Measurements from ENCODE around the gene RNF111. TPM values are rescaled to one million over a fixed set of nuclear protein-coding genes. Genes with fewer than 3 reads are reported as not detected.

RNF111 gene
- polyA plus RNA-seq, 6 donors from 2014 or later, result 17.0 to 28.5 (median 25.4) TPM

DNA sequence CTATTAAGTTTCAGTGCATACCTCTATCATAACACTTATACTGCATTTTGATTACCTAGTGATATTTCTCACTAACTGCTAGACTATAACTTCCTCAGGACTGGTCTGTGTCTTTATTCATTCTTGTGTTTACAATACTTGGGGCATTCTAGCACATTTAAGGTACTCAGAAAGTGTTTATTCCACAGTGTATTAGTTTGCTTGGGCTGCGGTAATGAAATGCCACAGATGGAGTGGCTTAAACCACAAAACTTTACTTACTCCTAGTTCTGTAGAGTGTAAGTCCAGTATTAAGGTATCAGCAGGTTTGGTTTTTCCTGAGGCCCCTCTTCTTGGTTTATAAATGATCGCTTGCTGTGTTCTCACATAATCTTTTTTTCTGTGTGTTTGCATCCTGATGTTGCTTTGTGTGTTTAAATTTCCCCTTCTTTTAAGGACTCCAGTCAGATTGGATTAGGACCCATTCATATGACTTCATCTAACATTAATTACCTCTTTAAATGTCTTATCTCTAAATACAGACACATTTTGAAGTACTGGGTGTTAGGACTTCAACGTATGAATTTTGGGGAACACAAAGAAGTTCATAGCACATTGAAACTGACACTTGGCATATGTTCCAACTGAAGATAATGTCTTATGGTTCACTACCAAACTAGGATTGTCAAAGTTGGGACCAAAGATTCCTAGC, 23.9 kb downstream of the RNF111 start:
- Mint-ChIP-seq H3K9me3 (no peaks in the 10 kb centered on the region), H3K4me3 (no peak overlapping the region), H3K27me3 (no peaks in the 10 kb centered on the region), H3K27ac (peak overlapping the region in 2 of 6 donors; percentile 27 to 45), H3K36me3 (peaks cover 0 to 7% of the 10 kb centered on the region in 2 donors), H3K4me1 (peaks cover 9 to 32% (median 25%) of the 10 kb centered on the region in 3 donors)
- ATAC-seq (ENCODE audit: low read depth in 2 of 2) (no peak), DNase-seq (no peak)

DNA sequence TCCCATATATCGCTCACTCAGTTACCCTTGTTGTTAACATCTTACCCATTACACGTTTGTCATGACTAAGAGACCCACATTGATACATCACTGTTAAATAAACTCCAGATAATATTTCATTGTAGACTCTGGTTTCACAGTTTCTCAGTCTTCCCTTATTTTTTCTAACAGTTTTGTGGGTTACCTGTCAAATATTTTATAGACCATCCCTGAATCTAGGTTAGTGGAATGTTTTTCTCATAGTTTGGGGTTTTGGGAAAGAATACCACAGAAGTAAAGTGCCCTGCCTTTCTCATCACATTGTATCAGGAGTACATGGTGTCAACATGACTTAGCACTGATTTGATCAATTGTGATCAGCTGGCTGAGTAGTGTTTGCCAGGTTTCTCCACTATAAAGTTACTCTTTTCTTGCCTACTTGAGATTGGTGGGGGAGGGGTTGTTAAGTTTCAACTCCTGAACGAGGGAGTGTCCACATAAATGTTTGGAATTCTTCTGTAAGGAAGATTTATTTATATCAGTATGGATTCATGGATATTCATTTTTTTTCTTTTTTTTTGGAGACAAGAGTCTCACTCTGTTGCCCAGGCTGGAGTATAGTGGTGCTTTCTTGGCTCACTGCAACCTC, 25.9 kb downstream of the RNF111 start:
- Mint-ChIP-seq H3K36me3 (no peaks in the 10 kb centered on the region), H3K27me3 (no peaks in the 10 kb centered on the region), H3K9me3 (no peaks in the 10 kb centered on the region), H3K27ac (peak overlapping the region in 2 of 6 donors; percentile 30 to 53), H3K4me3 (no peak overlapping the region), H3K4me1 (peaks cover 14 to 35% (median 25%) of the 10 kb centered on the region in 3 donors)
- no peak for ATAC-seq (ENCODE audit: low read depth in 2 of 2)
- DNase-seq, result no peak

DNA sequence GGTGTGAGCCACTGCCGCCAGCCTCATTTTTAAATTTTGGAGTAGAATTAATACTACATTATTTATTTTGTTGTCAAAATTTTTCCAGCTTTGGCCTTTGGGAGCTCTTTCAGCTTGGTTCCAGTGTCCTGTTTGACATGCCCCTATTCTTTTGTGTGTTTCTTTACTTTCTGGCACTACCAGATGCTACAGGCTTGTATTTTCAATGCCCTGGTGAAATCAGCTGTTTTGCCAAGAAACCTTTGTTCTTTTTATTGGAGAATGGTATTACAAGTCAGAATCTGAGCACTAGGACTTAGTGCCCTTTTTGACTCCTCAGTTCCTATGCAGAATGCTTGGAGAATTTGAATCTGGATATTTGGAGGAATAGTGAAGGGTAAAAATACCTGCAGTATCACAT, 26.6 kb downstream of the RNF111 start:
- Mint-ChIP-seq H3K27ac (peak overlapping the region in 1 of 6 donors; percentile 29), H3K9me3 (no peaks in the 10 kb centered on the region), H3K27me3 (no peaks in the 10 kb centered on the region), H3K4me1 (peaks cover 14 to 39% (median 25%) of the 10 kb centered on the region in 3 donors), H3K36me3 (no peaks in the 10 kb centered on the region), H3K4me3 (no peak overlapping the region)
- DNase-seq (no peak), ATAC-seq (ENCODE audit: low read depth in 2 of 2) (no peak)

DNA sequence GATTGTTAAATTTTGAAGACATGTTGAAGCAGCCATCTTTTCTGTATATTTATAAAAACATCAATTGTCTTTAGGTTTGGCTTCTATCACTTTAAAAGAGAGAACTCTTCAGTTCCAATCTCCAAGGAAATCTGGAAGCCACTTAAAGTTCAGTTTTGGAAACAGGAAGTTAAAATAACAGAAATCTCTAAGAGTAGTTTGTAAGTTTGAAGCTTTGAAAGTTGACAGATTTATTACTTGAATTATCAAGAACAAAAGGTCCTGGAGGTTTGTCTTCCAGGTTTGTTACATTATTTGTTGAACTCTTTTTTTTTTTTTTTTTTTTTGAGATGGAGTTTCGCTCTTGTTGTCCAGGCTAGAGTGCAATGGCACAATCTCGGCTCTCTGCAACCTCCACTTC, 30.0 kb downstream of the RNF111 start:
- Mint-ChIP-seq H3K4me1 (peaks cover 17 to 48% (median 24%) of the 10 kb centered on the region in 3 donors), H3K36me3 (no peaks in the 10 kb centered on the region), H3K27me3 (no peaks in the 10 kb centered on the region), H3K9me3 (no peaks in the 10 kb centered on the region), H3K27ac (peak overlapping the region in 3 of 6 donors; percentile 10 to 24 (median 19)), H3K4me3 (no peak overlapping the region)
- DNase-seq, result no peak
- ATAC-seq (ENCODE audit: low read depth in 2 of 2), result no peak

DNA sequence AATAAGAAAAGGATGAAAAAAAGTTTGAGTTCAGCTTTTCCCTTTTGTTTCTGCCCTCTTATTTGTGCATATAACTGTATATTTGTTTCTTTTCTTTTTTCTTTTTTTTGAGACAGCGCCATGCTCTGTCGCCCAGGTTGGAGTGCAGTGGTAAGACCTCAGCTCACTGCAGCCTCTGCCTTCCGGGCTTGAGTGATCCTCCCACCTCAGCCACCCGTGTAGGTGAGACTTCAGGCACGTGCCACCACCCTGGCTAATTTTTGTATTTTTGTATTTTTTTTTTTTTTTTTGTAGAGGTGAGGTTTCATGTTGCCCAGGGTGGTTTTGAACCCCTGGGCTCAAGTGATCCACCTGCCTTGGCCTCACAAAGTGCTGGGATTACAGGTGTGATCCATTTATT, 31.4 kb downstream of the RNF111 start:
- Mint-ChIP-seq H3K27ac (no peak overlapping the region), H3K4me3 (no peak overlapping the region), H3K4me1 (peaks cover 23 to 44% (median 31%) of the 10 kb centered on the region in 3 donors), H3K9me3 (no peaks in the 10 kb centered on the region), H3K27me3 (no peaks in the 10 kb centered on the region), H3K36me3 (no peaks in the 10 kb centered on the region)
- DNase-seq, result no peak
- peak; percentile 47 to 61 for ATAC-seq (ENCODE audit: low read depth in 2 of 2)

DNA sequence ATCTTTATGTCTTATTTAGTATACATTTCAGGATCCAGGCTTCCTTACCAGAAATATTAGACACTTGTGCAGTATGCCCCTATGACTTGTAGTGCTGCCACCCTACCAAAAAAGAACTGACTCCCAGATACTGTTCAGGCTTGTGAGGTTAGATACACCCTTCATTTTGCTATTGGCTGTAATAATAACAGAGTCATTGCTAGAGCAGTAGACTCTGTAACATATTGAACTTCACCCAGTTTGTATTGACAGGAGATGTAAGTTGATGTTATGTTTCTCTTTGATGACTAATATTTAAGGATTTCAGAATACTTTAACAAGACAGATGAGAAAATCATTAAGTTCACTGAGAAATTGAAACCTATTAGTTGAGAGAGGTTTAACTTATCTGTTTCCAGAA, 32.9 kb downstream of the RNF111 start:
- H3K36me3 Mint-ChIP-seq, result no peaks in the 10 kb centered on the region
- DNase-seq, result no peak
- H3K4me1 Mint-ChIP-seq, result peaks cover 27 to 33% (median 30%) of the 10 kb centered on the region in 3 donors
- H3K27me3 Mint-ChIP-seq, result no peaks in the 10 kb centered on the region
- no peaks in the 10 kb centered on the region for H3K9me3 Mint-ChIP-seq
- ATAC-seq (ENCODE audit: low read depth in 2 of 2), result no peak
- no peak overlapping the region for H3K27ac Mint-ChIP-seq
- H3K4me3 Mint-ChIP-seq, result no peak overlapping the region

DNA sequence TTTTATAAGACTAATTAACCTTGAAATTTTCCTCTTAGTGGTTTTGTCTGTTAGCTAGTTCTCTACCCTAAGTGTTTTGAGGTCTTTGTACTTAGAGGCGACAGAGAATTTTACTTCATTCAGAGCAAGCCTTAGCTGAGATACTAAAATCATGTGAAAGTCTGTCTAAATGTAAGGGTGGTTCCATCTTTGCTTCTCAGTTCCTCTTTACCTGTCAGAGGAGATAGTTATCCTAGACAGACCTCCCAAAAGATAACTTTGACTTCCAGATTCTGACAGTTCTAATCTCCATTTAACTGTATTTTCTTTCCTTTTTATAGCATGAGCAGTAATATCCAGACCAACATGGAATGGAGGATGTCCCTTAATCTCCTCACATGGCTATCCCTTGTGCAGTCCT, 34.7 kb downstream of the RNF111 start:
- DNase-seq, result no peak
- no peaks in the 10 kb centered on the region for H3K9me3 Mint-ChIP-seq
- peak overlapping the region in 4 of 6 donors; percentile 11 to 69 (median 28) for H3K27ac Mint-ChIP-seq
- H3K4me1 Mint-ChIP-seq, result peaks cover 23 to 25% (median 23%) of the 10 kb centered on the region in 3 donors
- no peak overlapping the region for H3K4me3 Mint-ChIP-seq
- no peak for ATAC-seq (ENCODE audit: low read depth in 2 of 2)
- no peaks in the 10 kb centered on the region for H3K27me3 Mint-ChIP-seq
- no peaks in the 10 kb centered on the region for H3K36me3 Mint-ChIP-seq

DNA sequence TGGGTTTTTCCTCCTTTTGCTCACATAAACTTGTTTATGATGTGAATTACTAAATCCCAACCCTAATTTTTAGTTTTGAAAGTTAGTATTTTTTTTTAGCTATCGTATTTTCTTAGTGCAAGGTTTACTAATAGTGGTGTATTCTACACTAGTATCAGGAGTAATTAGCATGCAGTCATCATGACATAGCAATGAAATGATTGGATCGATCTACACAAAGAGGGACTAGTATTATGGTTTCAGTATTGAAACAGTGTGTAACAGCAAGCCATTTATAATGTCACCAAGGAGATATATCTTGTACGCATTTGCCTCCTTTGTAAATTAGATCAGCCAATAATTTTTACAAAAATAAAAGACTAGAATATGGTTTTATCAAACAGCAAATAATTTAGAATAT, 38.7 kb downstream of the RNF111 start:
- Mint-ChIP-seq H3K4me1 (peaks cover 24 to 31% (median 29%) of the 10 kb centered on the region in 3 donors), H3K4me3 (no peak overlapping the region)

DNA sequence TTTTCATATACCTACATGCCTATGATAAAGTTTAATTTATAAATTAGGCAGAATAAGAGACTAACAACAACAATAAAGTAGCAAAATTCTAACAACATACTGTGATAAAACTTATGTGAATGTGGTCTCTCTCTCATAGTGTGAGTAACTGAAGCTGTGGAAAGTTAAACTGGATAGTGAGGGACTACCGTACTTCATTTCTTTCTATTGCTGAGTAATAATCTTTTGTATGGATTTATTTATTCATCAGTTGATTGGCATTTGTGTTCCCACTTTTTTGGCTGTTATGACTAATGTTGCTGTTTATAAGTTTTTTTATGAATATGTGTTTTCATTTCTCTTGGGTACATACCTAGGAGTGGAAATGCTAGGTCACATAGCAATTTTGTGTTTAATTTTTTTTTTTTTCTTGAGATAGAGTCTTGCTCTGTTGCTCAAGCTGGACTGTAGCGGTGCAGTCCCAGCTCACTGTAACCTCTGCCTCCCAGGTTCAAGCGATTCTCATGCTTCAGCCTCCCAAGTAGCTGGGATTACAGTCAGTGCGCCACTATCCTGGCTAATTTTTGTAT, 41.0 kb downstream of the RNF111 start:
- Mint-ChIP-seq H3K4me3 (no peak overlapping the region), H3K27me3 (no peaks in the 10 kb centered on the region), H3K4me1 (peaks cover 25 to 37% (median 31%) of the 10 kb centered on the region in 3 donors), H3K27ac (no peak overlapping the region), H3K36me3 (peaks cover 4 to 19% of the 10 kb centered on the region in 2 donors), H3K9me3 (no peaks in the 10 kb centered on the region)
- DNase-seq (no peak), ATAC-seq (ENCODE audit: low read depth in 2 of 2) (no peak)

More for the DNA sequence above, 38.7 kb downstream of the RNF111 start:
- H3K9me3 Mint-ChIP-seq, result no peaks in the 10 kb centered on the region
- no peak overlapping the region for H3K27ac Mint-ChIP-seq
- peaks cover 0 to 8% of the 10 kb centered on the region in 2 donors for H3K36me3 Mint-ChIP-seq
- no peaks in the 10 kb centered on the region for H3K27me3 Mint-ChIP-seq
- no peak for ATAC-seq (ENCODE audit: low read depth in 2 of 2)
- DNase-seq, result no peak

DNA sequence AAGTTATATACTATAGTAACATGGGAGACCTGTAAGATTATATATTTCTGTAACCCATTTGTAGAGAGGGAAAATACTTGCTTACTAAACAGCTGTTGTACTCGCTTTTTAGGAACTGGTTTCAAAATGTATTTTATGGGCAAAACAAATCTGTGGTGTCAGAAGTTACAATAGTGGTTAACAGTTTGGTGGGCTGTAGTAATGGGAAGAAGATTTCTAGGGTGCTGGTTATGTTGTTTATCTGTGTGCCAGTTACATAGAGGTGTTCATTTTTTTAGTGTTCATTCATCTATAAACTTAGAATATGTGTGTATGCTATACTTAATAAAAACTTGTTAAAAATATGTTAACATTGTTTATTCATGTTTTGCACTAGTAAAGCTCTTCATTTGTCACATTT, 42.1 kb downstream of the RNF111 start:
- DNase-seq (no peak), ATAC-seq (ENCODE audit: low read depth in 2 of 2) (no peak)
- Mint-ChIP-seq H3K4me1 (peaks cover 27 to 34% (median 30%) of the 10 kb centered on the region in 3 donors), H3K27ac (peak overlapping the region in 1 of 6 donors; percentile 8), H3K36me3 (peaks cover 5 to 23% of the 10 kb centered on the region in 2 donors), H3K27me3 (no peaks in the 10 kb centered on the region), H3K9me3 (peaks cover 0 to 1% (median 0%) of the 10 kb centered on the region in 7 donors), H3K4me3 (no peak overlapping the region)

DNA sequence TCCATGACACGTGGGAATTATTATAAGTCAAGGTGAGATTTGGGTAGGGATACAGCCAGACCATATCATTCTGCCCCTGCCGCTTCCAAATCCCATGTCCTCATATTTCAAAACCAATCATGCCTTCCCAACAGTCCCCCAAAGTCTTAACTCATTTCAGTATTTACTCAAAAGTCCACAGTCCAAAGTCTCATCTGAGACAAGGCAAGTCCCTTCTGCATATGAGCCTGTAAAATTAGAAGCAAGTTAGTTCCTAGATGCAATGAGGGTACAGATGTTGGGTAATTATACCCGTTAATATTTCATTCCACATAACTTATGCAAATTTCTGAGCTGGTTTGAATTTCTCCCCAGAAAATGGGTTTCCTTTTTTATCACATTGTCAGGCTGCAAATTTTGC, 47.7 kb downstream of the RNF111 start:
- DNase-seq, result no peak
- peak overlapping the region in 1 of 8 donors; percentile 81 for H3K4me3 Mint-ChIP-seq
- H3K4me1 Mint-ChIP-seq, result peaks cover 30 to 46% (median 45%) of the 10 kb centered on the region in 3 donors
- no peaks in the 10 kb centered on the region for H3K27me3 Mint-ChIP-seq
- ATAC-seq (ENCODE audit: low read depth in 2 of 2), result no peak
- peak overlapping the region in 2 of 6 donors; percentile 51 to 55 for H3K27ac Mint-ChIP-seq
- peaks cover 26 to 36% of the 10 kb centered on the region in 2 donors for H3K36me3 Mint-ChIP-seq
- H3K9me3 Mint-ChIP-seq, result peaks cover 2 to 20% (median 12%) of the 10 kb centered on the region in 7 donors

DNA sequence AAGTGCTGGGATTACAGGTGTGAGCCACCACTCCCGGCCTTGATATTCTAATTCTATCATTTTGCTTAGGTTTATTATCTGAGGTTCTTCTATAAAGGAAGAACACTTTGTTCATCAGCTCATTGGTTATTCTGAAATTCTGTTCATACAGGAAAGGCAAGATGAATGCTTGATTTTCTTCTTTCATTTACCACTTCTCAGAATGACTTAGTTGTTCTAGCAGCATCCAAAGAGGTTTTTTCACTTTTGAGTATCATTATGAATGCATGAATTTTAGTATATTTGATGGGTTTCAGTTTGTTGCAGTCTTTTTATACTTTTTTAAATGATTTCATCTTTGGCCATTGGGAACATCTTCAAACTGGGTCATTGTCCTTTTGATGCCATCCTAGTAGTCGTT, 51.8 kb downstream of the RNF111 start:
- Mint-ChIP-seq H3K27ac (peak overlapping the region in 4 of 6 donors; percentile 26 to 86 (median 70)), H3K4me1 (peaks cover 17 to 49% (median 43%) of the 10 kb centered on the region in 3 donors), H3K27me3 (no peaks in the 10 kb centered on the region), H3K4me3 (no peak overlapping the region), H3K36me3 (peaks cover 14 to 28% of the 10 kb centered on the region in 2 donors), H3K9me3 (peaks cover 2 to 20% (median 12%) of the 10 kb centered on the region in 7 donors)
- no peak for DNase-seq
- ATAC-seq (ENCODE audit: low read depth in 2 of 2), result no peak

DNA sequence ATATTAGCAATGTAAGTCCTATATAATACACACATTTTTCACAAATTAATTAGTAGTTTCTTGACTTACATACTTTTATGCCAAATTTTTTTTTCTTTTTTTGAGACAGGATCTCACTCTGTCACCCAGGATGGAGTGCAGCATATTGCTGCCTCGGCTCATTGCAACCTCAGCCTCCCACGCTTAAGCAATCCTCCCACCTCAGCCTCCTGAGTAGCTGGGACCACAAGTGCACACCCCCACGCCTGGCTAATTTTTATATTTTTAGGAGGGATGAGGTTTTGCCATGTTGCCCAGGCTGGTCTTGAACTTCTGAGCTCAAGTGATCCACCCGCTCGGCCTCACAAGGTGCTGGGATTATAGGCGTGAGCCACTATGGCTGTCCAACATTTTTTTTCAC, 54.6 kb downstream of the RNF111 start:
- Mint-ChIP-seq H3K27ac (peak overlapping the region in 1 of 6 donors; percentile 41), H3K27me3 (no peaks in the 10 kb centered on the region), H3K36me3 (peaks cover 0 to 12% of the 10 kb centered on the region in 2 donors), H3K9me3 (no peaks in the 10 kb centered on the region), H3K4me3 (no peak overlapping the region), H3K4me1 (peaks cover 2 to 40% (median 29%) of the 10 kb centered on the region in 3 donors)
- DNase-seq (no peak), ATAC-seq (ENCODE audit: low read depth in 2 of 2) (no peak)
